GM08714 (cell line): Measurements from ENCODE around the gene EYA2.

Experiments
- H3K4me3 ChIP-seq: fragments of 200-500 bp; sonication (Bioruptor generic); 2 replicates; pipeline ENCODE4 v1.5.1; 2014; ENCODE audit warnings: mild to moderate bottlenecking, low read length, inconsistent platforms
- ZNF274 ChIP-seq: IDR thresholded peaks from 2 replicates; pipeline ENCODE4 v1.6.1; 2012; ENCODE audit warnings: mild to moderate bottlenecking, low read depth, low read length

The EYA2 gene

GRCh38 chr20:47086316-47086715, 191.7 kb downstream of the EYA2 start:
- TF ChIP-seq ZNF274, result no peak
- no peak overlapping the region for H3K4me3 ChIP-seq

- H3K4me3 ChIP-seq, result no peak overlapping the region
- no peak for TF ChIP-seq ZNF274
These were observed 193.7 kb downstream of the EYA2 start for GRCh38 chr20:47088335-47088734.

DNA sequence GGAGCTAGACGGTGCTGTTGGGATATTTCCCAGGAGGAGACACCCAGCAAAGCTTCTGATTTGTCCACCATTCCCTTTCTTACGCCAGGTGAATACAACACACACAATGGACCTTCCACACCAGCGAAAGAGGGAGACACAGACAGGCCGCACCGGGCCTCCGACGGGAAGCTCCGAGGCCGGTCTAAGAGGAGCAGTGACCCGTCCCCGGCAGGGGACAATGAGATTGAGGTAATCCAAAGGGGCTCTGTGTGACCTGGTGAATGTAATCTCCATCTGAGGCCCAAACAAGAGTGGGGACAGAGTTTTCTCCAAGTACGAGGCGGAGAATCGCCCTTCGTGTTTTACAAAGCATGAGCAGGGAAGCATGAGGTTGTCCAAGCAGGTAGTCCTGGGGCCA, 194.5 kb downstream of the EYA2 start:
- TF ChIP-seq ZNF274, result no peak
- H3K4me3 ChIP-seq, result no peak overlapping the region

DNA sequence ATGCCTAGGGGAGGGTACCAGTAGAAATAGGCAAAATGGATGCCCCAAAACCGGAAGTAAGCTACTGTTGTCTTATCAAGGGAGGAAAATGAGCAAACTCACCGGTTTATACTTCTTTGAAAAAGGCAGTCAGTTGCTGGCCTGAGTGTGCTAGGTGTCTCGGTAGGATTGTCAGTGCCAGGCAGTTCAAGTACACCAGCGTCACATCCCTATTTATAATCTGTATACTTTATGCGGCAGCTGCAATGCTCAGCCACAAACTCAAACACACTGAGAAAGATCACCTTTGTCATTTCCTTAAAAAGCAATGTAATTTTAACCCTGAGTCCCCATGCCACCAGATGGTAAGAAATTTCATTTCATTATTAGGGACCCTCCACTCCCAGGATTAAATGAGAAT, 196.2 kb downstream of the EYA2 start:
- TF ChIP-seq ZNF274, result no peak
- H3K4me3 ChIP-seq, result no peak overlapping the region

DNA sequence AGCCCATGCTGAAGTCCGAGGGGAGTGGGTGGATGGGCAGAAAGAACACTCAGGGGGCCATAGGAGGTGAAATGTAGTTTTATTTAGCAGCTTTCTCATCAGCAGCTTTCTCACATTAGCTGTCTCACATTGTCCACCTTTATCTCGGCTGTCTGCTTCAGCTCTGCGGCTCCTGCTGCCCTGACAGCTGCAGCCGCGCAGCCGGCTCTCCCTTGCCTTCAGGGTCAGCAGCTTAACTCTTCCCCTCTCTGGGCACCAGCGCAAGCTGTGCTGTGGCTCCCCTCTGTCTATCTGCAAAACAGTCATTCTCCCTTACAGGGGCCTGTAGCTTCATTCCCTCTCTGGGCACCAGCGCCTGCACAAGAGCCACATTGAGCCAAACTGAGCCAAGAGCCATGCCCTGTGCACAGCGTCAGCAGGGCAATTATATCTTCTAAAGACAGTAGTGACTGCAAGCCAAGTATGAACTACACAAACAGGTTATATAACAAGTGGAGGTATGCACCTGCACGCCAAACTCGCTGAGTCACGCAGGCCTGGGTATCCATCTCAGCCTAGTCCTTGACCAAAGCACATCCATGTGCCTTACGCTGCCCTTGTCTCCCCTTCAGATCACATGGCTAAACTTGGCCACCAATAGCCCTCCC, 198.8 kb downstream of the EYA2 start:
- H3K4me3 ChIP-seq, result no peak overlapping the region
- no peak for TF ChIP-seq ZNF274

DNA sequence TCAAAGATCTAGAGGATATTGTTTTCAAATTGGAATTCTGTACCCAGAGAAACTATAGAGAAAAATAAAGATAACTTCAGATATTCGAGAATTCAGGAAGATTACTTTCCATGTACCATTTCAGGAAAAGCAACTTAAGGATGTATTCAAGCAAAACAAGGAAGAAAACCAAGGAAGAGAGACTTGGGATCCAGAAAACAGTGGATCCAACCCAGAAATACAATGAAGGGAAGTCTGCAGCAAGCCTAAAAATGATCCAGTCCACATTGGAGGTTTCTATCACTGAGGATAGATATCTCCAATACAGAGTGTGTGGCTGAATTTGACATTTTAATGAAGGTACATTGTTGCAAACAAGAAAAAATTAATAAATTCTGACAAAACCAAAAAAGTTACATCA, 201.0 kb downstream of the EYA2 start:
- no peak for TF ChIP-seq ZNF274
- no peak overlapping the region for H3K4me3 ChIP-seq

DNA sequence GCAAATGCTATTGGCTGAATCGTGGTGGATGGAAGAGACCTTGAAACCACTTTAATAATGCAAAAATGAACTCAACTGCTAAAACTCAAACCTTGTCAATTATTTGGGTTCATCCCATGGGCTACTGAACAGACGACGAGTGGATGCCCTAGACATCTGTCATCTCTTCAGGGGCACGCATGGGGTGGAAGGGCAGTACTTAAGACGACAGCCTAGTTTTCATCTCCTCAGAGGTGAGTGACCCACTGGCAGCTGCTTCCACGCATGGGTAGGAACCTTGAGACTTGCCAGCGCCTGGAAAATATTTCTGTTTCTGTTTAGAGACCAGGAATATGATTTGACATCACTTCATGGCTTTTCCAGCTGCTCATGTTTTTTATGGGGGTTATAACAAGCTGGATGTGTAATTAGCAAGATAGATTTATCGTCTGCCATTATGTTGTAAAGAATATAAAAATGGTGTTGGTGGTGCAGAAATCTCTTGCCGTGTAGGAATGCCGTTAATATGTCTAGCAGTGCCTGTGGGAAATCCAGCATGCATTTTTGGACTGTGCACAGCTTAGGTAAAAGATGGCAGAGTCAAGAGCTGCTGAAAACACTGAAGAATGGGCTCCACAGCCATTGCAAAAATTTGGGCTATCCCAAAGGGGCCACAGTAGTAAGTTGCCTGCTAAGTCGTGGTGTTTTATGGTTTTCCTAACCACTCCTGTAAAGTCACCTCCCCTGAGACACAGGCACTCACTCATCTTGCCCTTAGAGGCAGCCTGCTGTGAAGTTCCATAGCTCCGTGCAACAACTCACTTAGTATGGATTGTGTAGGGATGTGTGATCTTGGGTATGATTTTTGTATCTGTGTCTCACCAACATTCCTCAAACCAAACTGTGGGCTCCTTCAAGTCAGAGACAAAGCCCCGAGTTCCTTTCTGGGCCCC, 203.3 kb downstream of the EYA2 start:
- no peak for TF ChIP-seq ZNF274
- no peak overlapping the region for H3K4me3 ChIP-seq

DNA sequence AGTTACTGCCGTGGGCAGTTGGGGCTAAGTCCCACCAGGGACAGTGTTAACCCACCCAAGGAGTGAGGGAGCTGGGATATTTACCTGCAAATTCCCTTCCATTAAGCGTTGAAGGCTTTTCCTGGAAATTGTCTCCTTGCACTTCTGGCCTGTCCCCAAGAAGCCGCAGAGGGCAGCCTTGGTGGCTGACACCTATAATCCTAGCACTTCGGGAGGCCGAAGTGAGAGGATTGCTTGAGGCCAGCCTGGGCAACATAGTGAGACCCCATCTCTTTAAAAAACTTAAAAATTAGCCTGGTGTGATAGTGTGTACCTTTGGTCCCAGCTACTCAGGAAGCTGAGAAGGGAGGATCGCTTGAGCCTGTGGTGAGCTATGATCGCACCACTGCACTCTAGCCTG, 204.4 kb downstream of the EYA2 start:
- TF ChIP-seq ZNF274, result no peak
- no peak overlapping the region for H3K4me3 ChIP-seq

GRCh38 chr20:47099825-47100441, 205.3 kb downstream of the EYA2 start:
- TF ChIP-seq ZNF274, result no peak
- no peak overlapping the region for H3K4me3 ChIP-seq

DNA sequence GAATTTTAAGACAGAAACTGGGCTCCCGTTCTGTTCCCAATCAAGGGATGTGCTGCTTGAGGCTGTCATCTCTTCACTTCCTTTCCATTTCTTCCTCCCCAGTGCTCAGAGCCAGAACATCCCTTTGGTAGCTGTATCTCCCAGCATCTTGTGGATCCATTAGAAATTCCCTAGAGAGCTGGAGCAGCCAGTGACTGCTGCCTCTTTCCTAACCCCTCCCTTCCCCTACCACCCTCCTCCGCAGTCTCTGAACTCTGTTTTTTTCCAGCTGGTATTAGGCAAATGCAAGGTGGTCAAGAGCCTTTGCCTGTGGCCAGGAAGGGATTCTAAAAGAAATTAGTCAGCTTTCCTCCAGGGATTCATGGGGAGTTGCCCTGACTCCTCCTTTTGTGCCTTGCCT, 208.0 kb downstream of the EYA2 start:
- H3K4me3 ChIP-seq, result no peak overlapping the region
- no peak for TF ChIP-seq ZNF274

DNA sequence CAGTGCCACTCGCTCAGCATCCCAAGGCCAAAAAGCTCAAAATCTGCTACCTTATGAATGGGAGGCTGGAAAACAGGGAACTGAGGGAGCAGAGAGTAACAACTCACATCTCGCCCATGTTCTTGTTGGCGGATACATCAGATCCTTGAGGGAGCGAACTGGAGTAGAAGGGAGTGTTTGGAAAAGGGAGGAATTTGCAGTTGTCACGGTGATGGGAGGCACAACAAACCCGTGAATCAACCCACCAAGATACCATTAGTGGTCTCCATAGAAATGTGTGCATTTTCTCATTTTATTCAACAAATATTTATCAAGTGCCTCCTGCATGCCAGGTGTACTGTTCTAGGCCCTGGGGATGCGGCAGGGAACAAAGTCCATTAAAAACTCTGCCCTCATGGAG, 212.1 kb downstream of the EYA2 start:
- H3K4me3 ChIP-seq, result no peak overlapping the region
- TF ChIP-seq ZNF274, result no peak

- no peak for TF ChIP-seq ZNF274
- no peak overlapping the region for H3K4me3 ChIP-seq
These were observed 214.4 kb downstream of the EYA2 start for GRCh38 chr20:47108994-47109393.

DNA sequence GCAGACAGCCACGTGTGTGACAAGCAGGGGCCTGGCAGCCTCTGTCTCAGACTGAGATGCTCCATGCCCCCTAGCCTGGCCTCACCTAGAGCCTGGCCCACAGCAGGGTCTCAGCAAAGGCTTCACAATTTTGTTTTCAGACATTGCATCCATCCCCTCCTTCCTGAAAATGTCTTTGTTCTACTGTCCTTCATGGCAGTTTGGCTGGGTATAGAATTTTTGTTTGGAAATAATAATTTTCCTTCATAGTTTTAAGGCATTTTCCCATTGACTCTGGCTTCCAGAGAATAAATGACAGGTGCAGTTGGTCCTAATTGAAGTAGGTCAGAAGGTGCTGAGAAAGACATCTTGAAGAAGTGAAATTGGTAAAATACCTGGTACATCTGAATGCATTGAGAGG, 216.2 kb downstream of the EYA2 start:
- H3K4me3 ChIP-seq, result no peak overlapping the region
- no peak for TF ChIP-seq ZNF274

DNA sequence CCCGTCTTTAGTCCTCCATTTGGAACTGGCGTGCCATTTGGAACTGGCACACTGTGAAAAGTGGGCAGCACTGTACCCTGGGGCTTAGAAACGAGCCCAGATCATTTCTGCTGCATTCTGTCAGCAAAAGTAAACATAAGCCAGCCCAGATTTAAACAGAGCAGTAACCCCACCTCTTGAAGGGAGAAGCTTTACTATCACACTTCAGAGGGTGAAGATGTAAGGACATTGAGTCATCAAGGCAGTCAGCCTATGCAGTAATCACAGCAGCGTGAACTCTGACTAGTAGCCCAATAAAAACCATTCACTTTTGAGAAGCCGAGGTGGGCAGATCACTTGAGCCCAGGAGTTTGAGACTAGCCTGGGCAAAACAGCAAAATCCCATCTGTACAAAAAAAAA, 216.9 kb downstream of the EYA2 start:
- H3K4me3 ChIP-seq, result no peak overlapping the region
- TF ChIP-seq ZNF274, result no peak
